HG03064 (cell line): ENCODE results near the gene GPR160.
"Not testable (repeated sequence)": the region's sequence is repeated elsewhere in the genome, so short reads cannot be mapped to it uniquely, and the experiment has no call there.

Source experiments
- ATAC-seq: cut with Tn5 transposase; IDR thresholded peaks from one replicate; pipeline ENCODE4 v1.9.1; 2021; ENCODE audit warnings: low read depth; ENCODE audit not compliant: unreplicated experiment

GPR160 gene, protein sequence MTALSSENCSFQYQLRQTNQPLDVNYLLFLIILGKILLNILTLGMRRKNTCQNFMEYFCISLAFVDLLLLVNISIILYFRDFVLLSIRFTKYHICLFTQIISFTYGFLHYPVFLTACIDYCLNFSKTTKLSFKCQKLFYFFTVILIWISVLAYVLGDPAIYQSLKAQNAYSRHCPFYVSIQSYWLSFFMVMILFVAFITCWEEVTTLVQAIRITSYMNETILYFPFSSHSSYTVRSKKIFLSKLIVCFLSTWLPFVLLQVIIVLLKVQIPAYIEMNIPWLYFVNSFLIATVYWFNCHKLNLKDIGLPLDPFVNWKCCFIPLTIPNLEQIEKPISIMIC

GRCh38 chr3:170037463-170038433, at the start of gene GPR160:
GPR160 (plus strand) TSS chr3:170037995; CDS start chr3:170083973, 45,978 bp downstream.
- peak; percentile 85 for ATAC-seq

DNA sequence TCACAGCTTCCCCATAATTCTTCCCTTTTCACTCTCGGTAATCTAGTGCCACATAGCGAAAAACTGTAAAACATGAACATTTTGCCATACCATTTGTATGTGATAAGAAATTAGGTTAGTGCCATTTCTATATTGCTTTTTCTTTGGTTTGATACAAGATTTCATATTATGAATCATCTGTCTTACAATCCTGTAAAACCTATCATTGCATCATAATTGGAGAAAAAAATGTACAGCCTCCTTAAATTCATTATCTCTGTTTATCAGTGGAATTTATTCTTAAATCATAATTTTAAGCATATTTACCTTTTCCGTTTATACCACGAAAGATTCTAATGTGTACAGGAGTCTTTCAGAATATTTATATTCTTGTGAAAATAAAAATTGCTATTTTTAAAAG, 47.4 kb upstream of the GPR160 start:
- ATAC-seq: no peak

DNA sequence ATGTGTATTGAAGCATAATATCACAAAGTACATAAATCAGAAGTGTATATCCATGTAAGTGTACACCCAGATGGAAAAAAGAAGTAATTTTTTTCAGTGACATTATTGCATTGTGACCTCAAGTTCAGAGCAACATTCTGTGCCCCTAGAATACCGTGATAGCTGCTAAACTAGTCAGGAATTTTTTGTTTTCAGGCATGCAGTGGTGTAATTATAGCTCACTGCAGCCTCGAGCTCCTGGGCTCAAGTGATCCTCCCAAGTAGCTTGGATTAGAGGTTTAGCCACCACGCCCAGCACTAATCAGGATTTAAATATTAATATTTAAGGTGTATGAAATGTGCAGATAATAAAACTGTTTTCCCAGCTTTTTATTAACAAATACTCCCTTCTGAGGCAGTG, 45.6 kb upstream of the GPR160 start:
- ATAC-seq: no peak

GRCh38 chr3:169992781-169993180, 45.0 kb upstream of the GPR160 start:
- no peak for ATAC-seq

- no peak for ATAC-seq
Measured at GRCh38 chr3:169993761-169994160, 44.0 kb upstream of the GPR160 start.

- ATAC-seq: no peak
Measured at GRCh38 chr3:169996063-169996462, 41.7 kb upstream of the GPR160 start.

GRCh38 chr3:169998668-169999131, 39.1 kb upstream of the GPR160 start:
- peak; percentile 8 for ATAC-seq

DNA sequence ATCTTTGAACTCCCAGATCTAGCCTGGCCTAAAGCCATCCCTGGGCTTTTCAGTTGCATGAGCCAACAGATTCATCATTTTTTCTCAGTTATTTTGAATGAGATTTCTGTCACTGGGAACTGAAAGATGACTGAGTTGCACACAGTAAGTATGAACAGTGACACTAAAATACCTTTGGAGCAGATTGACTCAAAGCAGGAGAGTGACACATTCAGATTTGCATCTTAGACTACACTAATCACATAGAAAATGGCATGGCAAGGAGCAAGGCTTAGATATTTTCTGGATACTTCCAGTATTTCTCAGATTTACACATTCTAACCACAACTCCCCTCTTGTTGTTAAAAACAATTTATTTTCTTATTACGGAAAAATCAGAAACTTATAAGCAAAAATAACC, 38.4 kb upstream of the GPR160 start:
- ATAC-seq: peak; percentile 90

DNA sequence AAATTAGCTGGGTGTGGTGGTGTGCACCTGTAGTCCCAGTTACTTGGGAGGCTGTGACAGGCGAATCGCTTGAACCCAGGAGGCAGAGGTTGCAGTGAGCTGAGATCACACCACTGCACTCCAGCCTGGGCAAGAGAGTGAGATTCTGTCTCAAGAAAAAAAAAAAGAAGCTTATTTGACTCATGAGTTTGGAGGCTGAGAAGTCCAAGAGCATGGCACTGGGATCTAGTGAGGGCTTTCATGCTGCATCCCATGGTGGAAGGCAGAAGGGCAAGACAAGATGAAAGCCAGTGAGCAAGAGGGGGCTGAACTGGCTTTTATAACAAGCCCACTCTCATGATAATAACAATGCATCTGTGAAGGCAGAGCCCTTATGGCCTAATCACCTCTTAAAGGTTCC, 37.7 kb upstream of the GPR160 start:
- ATAC-seq: no peak

DNA sequence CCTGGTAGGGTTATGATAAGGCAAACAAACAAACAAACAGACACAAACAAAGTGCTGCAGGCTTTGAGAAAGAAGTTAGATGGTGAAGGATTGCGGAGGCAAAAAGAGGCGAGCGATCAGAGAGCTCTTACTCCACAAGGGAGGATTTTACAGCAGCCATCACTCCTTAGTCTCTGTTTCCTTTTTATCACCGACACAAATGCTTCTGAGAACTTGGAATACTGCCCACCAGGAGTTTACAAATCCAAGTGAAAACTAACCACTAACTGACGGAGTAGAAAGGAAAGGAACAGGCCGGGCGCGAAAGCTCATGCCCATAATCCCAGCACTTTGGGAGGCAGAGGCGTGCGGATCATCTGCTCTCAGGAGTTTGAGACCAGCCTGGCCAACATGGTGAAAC, 35.6 kb upstream of the GPR160 start:
- no peak for ATAC-seq

DNA sequence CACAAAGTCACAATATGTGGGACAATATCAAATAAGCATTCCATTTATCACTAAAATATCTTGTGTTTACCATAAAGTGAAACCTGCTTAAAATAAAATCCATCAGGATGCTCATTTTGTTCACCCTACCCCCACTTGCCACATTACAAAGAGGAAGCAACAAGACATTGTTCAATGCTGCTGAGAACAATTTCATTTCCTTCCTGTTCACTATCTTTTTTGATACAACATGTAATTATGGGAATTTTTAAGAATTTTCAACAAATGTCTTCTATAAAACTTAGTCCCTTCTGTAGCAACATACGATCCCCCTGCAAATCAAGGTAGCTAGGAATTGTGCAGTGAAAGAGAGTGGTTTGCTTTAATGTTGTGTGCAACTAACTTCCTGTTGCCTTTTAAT, 34.9 kb upstream of the GPR160 start:
- ATAC-seq: no peak

- no peak for ATAC-seq
Measured at GRCh38 chr3:170003881-170004356, 33.9 kb upstream of the GPR160 start.

DNA sequence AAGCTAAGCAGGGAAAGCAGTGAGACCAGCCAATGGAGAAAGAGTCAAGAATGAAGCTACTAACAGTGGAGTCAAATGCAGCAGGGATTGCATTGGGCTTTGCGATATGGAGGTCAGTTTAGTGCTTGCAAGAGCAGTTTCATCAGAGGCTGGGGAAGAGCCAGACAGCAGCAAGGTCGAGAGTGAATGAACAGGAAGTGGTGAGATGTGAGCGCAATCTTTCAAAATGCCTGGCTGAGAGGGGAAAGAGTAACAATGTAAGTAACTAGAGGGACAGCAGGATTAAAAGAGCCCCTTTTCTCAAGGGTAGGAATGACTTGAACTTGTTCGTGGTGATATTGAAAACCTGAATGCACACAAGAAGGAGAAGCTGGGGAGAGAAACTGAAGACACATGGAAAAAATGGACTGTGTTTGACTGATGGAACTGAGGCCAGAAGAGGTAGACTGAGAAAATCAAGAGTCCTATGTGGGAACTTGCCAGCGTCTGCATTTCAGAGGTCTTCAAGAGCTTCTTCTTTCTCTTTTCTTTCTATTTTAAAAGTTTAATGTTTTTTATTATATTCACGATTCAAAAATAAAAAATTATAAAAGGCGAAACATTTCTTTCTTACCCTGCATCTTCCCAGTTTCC, 30.6 kb upstream of the GPR160 start:
- ATAC-seq: peak; percentile 82

DNA sequence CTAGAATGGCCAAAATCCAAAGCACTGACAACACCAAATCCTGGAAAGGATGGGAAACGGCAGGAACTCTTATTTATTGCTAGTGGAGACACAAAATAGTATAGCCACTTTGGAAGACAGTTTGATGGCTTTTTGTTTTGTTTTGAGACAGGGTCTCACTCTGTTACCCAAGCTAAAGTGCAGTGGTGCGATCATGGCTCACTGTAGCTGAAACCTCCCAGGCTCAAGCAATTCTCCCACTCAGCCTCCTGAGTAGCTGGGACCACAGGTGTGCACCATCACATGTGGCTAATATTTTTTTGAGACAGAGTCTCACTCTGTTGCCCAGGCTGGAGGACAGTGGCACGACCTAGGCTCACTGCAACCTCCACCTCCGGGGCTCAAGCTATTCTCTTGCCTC, 27.3 kb upstream of the GPR160 start:
- ATAC-seq: no peak

DNA sequence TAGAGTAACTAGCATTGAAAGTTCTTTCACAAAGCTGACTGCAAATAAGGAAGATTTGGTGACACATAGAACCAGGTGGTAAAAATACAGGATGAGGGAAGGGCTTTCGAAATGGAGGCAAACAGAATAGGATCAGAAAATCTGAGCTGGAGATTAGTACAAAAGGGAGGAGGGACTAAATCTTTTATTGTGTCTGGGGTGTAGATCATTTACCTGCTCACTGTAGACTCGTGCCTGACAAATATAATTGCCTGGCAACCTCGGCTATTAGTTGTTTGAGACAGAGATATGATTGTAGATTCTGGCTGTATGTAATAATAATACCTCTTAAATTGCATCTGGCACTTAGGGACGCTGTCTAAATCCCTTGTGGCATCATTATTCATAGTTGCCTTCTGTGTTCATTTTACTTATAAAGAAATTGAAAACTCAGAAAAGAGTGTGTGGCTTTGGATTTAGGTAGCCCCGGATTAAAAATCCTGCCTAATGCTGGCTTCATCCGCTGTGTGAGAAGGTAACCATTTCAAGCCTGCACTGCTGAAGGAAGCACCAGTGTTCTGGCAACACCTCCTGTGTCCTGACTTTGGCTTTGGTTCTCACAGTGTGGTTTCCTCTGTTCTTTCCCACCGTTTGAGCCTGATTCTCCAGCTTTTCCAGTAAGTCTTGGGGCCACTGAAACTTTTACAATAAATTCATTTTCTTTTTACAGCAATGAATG, 25.0 kb upstream of the GPR160 start:
- no peak for ATAC-seq

DNA sequence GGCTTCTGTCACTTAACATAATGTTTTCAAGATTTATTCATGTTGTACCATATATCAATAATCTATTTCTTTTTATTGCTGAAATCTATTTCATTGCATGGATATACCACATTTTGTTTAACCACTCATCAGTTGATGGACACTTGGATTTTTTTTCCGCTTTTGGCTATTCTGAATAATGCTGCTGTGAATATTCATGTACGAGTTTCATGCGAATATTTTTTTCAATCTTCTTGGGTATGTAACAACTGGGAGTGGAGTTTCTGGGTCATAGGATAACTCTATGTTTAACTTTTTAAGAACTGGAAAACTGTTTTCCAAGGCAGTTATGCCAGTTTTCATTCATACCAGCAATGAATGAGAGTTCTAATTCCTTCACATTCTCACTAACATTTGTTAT, 21.7 kb upstream of the GPR160 start:
- ATAC-seq: no peak

DNA sequence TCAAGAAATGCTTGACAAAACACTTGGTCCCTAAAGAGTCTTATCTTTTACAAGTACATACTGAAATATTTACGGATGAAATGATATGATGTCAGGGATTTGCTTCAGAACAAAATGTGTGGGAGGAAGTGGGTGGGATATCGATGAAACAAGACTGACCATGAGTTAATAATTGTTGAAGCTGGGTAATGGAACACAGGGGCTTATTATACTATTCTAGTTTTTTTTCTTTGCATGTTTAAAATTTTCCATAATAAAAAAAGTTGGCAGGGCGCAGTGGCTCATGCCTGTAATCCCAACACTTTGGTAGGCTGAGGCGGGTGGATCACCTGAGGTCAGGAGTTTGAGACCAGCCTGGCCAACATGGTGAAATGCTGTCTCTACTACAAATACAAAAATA, 18.5 kb upstream of the GPR160 start:
- ATAC-seq: not testable (repeated sequence)

GRCh38 chr3:170021083-170021482, 16.7 kb upstream of the GPR160 start:
- ATAC-seq: no peak

DNA sequence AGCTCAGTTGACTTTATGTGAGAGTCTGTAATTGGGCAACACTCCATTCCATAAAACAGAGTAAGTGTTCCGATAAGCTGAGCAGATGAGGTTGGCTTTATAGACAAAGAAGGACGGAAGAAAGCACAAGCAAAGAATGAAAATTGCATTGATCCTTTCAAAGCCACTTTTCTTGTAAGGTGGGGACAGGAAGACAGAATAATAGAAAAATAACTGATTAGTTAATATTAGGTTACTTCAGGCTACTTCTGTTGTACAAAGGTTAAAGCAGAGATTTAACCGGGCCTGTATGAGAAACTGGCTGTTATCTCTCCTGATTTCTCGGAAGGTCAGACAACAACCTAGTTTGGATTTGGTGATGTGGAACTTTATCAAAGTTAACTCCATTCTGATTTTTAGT, 15.5 kb upstream of the GPR160 start:
- no peak for ATAC-seq

DNA sequence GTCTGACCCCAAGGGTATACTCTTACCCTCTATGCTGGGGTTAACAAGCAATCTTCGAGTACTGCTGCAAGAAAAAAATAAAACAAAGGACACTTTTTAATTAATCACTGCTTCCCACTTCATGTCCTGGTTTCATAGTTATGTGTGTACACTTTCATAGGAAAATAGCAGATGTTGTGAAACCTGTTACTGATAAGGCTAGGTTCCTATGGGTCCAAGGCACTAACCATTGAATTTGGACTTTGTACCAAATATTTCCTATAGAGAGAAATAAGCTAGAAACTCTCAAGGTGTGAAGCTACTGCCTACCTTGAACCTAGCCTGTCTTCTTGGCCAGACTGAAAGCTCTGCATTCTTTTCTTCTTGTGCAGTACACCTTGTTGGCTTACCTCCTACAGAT, 14.6 kb upstream of the GPR160 start:
- no peak for ATAC-seq
